GM10266 (cell line): Measurements from ENCODE around the gene ATP5F1C.
"Not testable (repeated sequence)": the region's sequence is repeated elsewhere in the genome, so short reads cannot be mapped to it uniquely, and the experiment has no call there.

Experiments
- DNase-seq: peaks from one replicate; pipeline ENCODE4 v3.0.0; 2012; ENCODE audit errors: extremely low spot score
- TF ChIP-seq, protein P1 (sequence below): IDR thresholded peaks from 2 replicates; pipeline ENCODE4 v1.5.1; 2012; ENCODE audit warnings: mild to moderate bottlenecking, low read depth; ENCODE audit not compliant: control insufficient read depth, insufficient read depth; ENCODE audit errors: missing control alignments

ATP5F1C gene

DNA sequence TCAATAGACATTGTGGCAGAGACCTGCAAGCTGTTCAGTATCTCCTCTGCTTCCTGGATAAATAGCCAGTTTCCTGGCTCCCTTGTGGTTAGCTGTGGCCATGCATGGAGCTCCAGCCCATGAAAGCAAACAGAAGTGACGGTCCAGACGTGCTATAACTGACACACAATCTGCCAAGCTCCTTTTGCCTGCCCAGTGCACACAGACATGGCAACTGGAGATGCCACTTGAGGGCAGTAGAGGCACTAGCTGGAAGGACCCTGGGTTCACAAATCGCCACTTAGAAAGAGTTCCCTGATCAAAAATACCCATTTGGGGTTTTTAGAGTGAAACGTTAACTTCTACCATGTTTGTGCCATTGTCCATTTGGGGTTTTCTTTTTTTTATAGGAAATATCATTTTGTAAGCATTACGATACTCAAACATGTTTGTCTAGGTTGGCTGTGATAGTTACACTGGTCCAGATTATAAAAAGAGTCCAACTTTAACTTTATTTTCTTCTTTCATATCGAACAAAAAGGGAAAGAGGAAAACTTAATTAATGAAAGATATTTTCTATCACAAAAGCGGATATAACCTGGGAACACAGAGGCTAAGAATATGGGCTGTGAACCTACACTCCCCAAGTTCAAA is 31.5 kb upstream of the ATP5F1C start:
- peak; percentile 19 for DNase-seq
- TF ChIP-seq, protein P1, sequence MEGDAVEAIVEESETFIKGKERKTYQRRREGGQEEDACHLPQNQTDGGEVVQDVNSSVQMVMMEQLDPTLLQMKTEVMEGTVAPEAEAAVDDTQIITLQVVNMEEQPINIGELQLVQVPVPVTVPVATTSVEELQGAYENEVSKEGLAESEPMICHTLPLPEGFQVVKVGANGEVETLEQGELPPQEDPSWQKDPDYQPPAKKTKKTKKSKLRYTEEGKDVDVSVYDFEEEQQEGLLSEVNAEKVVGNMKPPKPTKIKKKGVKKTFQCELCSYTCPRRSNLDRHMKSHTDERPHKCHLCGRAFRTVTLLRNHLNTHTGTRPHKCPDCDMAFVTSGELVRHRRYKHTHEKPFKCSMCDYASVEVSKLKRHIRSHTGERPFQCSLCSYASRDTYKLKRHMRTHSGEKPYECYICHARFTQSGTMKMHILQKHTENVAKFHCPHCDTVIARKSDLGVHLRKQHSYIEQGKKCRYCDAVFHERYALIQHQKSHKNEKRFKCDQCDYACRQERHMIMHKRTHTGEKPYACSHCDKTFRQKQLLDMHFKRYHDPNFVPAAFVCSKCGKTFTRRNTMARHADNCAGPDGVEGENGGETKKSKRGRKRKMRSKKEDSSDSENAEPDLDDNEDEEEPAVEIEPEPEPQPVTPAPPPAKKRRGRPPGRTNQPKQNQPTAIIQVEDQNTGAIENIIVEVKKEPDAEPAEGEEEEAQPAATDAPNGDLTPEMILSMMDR = peak; percentile 55

DNA sequence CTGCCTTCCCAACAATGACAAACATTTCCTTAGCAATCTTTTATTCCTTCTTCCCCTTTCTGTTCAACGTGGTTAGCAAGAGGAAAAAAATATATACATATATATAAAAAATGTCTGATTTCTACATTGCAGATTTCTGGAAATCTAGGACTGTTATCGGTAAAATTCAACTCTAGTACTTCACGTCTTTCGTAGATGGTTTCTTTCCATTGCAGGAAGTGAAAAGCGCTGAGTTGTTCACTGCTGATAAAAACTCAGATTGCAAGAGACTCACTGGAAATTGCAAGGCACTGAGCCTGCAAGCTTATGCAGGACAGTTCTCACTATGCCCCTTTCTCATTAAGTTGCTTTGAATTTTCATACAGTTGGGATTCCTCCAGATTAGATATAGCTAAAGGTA is 24.0 kb upstream of the ATP5F1C start:
- DNase-seq = no peak
- TF ChIP-seq, protein P1 = no peak

DNA sequence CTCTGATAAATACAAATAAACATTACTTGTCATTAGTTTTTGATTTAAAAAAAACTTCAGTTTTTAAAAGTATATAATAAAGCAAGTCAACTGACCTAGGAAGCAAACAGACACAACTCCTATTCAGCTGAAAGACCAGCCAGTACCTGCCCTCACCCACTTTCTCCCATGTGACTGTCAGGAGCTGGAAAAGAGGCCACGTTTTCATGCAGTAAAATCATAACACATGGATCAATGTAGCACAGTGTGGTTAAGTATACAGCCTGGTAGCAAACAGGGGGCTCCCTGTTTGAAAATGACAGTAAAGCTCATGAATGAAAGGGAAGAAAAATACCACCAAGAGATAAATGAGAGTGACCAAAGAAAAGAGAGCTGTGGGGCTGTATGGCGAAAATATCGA is 21.7 kb upstream of the ATP5F1C start:
- TF ChIP-seq, protein P1 = no peak
- DNase-seq = no peak

DNA sequence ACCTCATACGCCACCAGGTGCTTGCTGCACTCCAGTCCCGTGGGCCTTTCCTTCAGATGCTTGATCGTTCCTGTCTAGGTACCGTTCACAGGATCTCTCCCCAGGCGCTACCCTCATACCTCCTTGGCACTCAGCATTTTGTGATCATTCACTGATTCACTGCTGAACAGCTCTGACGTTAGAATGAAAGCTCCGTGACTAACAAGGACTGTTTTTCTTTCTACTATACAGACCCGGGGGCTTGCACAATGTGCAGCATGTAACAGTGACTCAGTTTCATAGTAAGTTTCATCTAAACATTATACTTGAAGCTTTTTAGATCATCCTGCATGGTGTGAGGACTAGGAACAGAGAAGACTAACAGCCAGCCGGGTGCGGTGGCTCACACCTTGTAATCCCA is 20.8 kb upstream of the ATP5F1C start:
- no peak for DNase-seq
- TF ChIP-seq, protein P1 = no peak

DNA sequence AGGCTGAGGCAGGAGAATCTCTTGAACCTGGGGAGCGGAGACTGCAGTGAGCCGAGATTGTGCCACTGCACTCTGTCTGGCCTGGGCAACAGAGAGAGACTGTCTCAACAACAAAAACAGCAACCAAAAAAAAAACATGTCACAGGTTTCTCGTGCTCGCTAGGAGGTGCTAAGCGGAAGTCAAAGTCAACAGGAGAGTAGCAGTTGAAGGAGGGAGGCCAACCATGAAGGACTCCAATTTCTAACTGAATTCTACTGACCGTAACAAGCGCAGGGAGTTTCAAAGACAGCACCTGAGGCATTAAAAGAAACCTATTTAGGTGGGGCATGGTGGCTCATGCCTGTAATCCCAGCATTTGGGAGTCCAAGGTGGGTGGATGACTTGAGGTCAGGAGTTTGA is 19.6 kb upstream of the ATP5F1C start:
- TF ChIP-seq, protein P1 = no peak
- no peak for DNase-seq

DNA sequence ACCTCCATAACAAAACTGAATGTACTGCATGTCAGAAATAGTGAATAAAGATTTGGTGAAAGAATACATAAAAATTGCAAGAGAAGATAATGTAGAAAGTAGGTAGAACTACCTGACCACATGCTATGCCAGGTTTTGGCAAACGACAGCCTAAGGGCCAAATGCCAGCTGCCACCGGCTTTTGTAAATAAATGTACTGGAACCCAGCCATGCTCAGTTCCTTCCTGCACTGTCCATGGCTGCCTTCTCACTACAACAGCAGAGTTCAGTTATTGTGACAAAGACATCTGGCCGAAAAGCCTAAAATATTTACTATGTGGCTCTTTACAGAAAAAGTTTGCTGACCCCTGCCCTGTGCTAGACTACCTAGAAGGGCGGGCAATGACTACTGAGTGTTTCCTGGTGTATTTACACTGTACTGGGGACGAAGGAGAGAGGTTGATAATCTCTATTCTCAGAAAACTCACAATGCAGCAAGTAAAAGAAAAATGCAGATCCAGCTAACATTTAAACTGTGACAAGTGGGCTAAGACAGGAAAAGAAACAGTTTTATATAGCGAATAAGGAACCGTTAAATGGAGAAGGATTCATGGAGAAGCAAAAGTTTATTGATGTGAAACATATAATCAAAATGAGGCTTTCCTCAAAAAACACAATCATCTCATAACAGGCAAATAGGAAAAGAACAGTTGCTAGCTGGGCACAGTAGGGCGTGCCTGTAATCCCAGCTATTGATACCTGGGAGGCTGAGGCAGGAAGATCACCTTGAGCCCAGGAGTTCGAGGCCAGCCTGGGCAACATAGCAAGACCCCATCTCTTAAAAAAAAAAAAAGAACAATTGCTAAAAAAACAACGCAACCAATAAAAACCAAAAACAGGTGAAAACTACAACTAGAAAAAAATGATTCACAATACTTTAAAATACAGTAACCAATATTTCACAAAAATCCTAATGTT is 13.9 kb upstream of the ATP5F1C start:
- DNase-seq = no peak
- TF ChIP-seq, protein P1 = no peak

DNA sequence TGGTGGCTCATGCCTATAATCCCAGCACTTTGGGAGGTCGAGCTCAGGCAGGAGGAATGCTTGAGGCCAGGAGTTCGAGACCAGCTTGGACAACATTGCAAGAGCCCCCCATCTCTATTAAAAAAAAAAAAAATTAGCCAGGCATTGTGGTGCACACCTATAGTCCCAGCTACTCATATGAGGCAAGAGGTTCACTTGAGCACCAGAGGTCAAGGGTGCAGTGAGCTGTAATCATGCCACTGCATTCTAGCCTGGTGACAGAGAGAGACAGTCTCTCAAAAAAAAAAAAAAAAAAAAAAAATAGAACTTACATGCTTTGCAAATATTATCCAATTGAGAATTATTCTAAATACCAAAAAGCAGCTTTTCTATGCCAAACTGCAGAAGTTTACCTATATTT is 11.2 kb upstream of the ATP5F1C start:
- DNase-seq = no peak
- TF ChIP-seq, protein P1 = no peak

DNA sequence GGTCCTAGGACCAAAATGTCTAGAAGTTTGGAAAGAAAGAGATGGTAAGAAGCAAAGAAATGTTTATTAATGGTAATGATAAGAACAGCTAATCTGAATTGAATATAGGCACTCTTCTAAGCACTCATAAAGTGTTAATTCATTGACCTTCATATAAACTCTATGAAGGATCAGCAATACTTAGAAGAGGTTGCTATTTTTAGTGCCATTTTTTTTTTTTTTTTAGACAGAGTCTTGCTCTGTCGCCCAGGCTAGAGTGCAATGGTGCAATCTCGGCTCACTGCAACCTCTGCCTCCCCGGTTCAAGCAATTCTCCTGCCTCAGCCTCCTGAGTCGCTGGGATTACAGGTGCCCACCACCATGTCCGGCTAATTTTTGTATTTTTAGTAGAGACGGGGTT is 5.8 kb upstream of the ATP5F1C start:
- not testable (repeated sequence) for DNase-seq
